Daoy (cell line): ENCODE data around the gene RAB13. TPM values are rescaled to one million over a fixed set of nuclear protein-coding genes. Genes with fewer than 3 reads are reported as not detected.
A peak's percentile ranks its signal among the peaks of the same experiment; 100 is the strongest.

Experiments
- DNase-seq: peaks from one replicate; pipeline ENCODE4 v3.0.0-alpha.2; 2015; ENCODE audit warnings: low read depth
- total RNA-seq: library from RNA; depleted of rRNA; stranded (reverse); fragments of >200 nt; shearing (Covaris generic); gene quantifications from 2 replicates; pipeline ENCODE4 v1.2.3, GENCODE V29; 2014

The RAB13 gene
- total RNA-seq, 1 experiment from 2014 or later: 56.3 TPM

DNA sequence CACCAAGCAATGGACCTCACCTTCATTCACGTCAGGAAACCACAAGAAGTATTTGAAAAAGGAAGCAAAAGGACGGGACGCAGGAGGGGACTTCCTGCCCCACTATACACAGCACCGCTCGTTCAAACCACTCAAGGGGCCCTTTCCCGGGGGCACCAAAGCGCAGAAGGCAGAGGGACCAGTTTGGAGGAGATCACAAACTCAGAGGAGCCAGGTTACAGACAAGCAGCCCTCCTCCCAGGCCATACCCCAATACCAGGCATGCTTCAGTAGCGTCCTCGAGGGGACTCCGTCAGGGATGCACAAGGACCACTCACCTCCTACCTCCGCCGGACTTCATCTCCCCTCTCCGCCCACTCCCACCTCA, 28.4 kb downstream of the RAB13 start:
- peak; percentile 45 for DNase-seq

DNA sequence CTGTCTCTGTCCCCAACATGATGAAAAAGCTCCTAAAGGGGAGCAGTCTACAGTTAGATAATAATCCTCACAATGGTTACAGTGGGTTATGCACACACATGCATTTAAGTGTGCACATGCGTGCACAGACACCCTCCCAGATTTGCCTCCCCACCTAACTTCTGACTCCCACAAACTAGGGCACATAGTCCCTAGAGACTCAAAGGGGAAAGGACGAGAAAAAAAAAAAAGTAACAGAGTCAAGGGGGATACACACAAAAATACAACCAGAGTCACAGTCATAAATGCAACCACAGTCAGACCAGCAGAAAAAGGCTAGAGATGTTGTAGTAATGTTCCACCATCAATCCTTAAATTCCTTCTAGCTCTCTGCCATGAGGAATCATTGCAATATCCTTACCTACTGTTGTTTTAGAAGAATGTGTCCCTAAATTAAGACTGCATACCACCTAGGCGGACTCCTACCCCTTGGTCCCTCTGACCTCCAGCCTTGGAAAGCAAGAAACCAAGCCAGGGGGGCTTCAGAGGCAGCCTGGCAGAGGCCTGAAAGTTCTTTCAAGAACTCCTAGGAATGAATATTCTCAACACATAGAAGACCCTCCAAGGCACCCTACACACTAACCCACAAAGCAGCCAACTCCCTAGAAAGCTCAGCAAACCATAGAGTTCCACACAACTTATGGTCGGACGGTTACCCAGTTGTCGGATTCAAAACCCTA, 29.0 kb downstream of the RAB13 start:
- DNase-seq: no peak

DNA sequence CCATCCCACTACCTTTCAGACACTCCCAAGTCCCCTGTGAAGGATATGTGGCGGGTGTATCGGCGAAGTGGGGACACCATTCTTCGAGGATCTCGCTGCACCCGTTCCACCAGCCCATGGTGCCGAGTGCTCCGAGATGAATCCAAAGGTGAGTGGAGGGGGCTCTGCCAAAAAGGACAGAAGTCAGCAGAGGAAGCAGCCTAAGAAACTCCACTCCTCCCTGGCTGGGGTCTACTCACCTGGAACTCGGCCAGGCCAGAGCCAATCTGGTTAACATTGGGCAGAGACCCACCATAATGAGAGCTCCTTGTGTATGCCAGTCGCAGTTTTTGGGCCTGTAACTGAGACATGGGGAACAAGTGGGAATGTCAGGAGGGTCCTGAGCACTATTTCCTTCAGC, 31.3 kb downstream of the RAB13 start:
- no peak for DNase-seq

DNA sequence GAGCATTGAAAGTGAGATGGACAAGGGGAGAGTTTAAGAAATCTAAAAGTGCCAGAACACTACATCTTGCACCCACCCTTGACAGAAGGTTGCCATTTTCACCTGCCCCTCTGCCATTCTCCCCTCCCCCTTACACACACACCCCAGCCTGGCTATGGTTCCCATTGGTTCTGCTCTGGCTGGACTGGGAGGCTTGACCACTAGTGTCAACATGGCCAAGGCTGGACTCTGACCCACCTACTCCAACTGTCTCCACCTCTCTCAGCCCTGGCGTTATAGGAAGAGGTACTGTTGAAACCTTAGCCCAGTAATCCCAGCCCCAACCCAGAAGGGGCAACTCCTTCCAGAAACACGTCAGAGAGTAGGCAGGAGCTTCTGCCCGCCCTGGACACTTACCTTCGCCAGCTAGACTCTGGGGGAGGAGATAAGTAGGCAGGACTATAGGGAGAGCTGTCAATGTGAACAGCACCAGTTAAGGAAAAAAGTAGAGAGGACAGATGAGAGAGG, 32.2 kb downstream of the RAB13 start:
- no peak for DNase-seq

DNA sequence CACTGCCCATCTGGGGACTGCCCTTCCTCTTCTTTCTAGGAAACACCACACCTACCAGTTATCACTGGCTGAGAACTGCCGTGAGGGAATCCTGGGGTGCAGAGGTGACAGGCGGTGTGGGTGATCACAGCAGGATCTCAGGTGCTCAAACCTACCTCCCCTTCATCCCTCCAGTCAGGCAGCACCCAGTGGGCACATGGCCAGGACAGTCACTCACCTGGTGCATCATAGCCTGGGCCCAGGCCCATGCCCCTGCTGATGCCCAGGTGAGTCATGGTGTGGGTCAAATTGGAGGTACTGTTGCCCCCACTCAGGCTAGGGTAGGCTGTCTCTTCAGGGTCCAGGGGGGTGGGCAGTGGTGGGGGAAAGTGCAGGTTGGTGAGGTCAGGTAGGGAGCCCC, 34.3 kb downstream of the RAB13 start:
- DNase-seq: no peak

DNA sequence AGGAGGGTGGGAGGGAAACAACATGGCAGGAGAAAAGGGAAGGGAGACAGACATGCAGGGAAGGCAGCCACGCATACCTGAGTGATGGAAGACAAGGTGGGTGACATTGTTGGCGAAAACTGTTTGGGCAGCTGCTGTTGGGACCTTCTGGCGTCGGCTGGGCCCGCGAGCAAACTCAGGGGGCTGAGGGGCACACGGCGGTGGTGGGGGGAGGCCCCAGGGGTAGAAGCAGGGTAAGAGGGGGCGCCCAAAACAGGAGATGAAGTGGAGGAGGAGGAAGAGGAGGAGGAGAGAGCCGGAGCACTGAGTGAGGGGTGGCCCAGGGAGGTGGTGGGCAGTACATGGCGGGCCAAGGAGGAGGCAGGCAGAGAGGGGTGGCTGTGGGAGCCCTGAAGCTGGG, 35.0 kb downstream of the RAB13 start:
- no peak for DNase-seq

DNA sequence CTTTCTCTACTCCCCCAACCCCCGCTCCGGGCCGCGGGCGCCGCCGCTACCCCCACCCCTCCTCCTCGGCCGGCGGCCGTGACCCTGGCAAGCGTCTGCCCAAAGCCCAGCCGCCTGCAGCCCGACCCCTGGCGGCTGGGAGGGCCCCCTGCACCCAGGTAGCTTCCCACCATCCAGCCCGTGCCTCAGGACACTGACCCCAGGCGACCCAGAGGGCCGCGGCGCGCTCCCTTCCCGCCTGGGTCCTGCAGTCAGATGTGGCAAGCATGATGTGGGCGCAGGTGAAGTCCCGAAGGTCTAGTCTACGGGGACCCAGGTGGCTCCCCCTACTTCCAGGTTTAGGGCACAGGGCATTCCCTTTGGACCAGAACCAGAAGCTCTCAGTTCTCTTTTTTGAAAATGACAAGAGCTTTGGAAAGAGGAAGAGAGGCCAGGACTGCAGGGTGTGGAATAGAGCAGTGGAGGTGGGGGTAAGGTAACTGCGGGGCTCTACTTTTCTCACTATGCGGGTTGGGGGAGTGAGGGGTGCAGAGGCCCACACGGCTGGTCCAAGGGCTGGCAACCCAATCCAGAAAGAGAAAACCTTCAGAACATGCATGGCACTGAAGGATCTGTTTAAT, 39.4 kb downstream of the RAB13 start, which contains the start of gene DENND4B:
Gene DENND4B (minus strand): TSS at position 97 of the 620 bp plus-strand sequence. CDS start 2,344 bp downstream, outside the sequence.
- DNase-seq: peak; percentile 86

DNA sequence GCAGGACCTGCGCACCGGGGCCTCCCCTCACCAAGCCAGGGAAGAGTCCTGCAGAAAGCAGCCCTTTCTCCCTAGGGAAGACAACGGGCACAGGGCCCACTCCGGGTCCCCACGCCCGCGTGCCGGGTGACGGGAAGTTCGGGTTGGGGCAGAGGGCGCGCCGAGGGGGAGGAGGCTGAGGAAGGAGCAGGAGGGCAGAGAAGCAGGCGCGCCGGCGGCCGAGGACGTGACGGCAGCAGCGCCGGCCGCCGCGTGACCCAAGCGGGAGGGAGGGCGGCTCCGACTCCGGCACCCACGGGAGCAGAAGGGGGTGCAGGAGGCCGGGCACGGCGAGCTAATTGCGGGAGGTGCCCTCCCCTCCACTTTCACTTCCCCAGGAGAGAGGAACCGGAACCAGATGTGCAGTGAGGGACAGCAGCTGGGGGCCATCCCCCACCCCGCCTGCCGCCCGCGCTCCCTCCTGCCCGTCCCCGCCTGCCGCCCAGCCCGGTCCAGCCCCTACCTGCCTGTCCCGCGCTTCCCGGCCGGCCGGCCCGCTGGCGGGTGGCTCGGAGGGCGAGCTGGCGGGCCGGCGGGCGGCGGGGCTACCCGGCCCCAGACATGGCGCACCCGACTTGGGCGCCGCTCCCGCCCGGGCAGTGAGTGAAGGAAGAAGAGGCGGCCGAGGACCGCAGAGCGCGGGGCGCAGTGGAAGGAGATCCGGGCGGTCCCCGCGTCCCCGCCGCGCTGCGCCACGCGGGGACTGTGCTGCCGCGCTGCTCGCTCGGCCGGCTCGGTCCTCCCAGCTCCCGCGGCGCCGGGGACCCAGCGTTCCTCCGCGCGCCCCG, 40.1 kb downstream of the RAB13 start:
- peak; percentile 79 for DNase-seq

DNA sequence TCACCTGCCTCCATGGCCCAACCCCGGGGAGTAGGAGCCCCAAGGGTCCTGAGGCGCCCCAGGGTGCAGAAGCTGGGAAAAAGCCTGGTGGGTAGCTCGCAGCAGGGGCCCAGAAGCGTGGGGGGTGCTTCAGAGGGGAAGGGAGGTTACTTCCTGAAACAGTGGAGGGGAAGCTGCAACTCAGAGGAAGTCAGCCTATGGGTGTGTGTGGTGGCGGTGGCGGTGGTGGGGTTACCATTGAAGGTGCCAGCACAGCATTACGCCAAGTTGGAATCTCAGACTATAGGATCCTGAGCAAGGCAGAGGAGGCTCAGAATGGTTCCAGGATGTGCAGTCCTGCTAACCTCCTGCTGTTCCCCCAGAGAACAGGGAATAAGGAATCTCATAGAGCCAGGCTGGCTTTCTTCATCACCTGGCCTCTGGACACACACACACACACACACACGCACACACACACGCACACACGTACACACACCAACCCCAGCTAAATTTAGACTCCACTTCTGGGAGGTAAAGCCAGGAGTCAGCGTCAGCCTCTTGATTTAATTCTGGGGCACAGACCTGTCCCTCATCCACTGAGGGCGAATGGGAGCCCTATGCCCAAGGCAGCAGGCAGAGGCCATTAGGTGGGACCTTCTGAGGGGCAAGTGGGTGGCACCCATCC, 40.9 kb downstream of the RAB13 start:
- no peak for DNase-seq

DNA sequence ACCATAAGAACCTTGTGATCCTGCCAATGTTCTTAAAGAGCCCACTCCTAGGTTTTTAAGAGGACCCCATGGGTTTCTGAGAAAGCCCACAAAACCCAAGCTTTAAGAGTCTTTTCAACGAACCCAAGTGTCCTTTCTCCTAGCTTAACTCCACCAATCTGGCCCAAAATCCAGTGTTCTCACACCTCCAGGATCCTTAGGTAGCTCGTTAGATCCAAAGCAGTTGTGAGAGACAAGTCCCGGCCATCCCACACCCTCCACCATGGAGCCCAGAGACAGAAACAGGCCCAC, 41.4 kb downstream of the RAB13 start:
- DNase-seq: no peak

DNA sequence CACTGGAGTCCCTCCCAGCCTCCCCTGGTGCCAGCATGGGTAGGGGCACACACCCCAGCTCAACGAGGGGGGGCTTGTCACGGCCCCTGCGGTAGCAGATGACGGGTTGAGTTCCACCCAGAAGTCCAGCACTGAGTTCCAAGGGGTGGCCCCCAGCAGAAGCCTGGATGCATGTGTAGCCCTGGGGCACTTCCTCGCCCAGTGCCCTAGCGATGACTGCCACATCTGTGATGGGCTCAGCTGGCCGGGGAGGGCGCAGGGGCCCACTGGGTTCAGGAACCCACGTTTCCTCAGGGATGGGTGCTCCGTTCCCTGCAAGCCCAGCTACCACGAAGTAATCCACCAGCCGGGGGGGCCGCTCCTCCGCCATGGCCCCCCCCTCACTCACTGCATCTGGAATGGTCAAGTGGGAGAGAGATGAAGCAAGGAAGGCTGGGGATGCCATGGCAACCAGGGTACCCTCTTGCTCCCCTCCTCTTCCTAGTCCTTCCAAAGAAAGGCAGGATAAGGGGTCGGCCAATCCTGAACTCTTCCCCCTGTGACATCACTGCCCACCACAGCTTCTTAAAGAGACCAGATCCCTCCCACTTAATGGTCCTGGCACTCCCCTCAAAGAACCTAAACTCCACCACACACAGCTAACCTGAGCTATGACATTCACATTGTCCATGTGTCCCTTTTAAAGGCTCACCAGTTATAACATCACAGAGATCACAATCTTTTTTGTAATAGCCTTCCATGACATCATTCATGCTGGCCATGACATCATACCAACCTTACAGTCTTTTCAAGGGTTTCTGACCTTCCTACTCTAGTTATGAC, 41.9 kb downstream of the RAB13 start:
- no peak for DNase-seq

DNA sequence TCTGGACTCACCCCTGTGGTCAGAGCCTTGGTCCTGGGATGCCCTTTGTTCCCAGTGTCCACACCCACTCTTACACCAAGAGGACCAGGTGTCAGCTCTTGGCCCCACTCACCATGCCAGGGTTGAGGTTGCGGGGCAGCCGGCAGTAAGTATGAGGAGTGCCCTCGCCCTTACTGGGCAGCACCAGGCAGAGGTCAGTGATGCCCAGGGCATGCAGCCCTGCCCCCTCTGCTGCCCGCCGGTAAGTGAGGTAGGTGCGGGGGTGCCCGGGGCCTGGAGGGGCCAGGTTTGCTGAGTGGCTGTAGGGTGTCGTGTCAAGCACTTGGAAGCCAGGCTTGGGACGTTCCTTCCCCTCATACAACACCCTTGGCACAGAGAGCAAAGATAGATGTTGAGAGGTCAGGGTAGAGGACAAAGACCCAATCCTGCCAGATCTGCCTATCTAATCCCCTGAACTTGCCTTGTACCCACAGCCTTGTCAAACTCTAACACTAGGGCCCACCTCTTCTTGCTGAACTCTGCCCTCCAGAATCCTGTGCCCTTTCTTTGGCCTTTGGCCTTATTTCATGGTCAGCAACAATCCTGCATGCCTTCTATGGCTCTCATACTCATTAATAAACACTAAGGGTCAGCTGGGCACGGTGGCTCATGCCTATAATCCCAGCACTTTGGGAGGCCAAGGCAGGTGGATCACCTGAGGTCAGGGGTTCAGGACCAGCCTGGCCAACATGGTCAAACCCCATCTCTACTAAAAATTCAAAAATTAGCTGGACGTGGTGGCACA, 43.2 kb downstream of the RAB13 start:
- no peak for DNase-seq

DNA sequence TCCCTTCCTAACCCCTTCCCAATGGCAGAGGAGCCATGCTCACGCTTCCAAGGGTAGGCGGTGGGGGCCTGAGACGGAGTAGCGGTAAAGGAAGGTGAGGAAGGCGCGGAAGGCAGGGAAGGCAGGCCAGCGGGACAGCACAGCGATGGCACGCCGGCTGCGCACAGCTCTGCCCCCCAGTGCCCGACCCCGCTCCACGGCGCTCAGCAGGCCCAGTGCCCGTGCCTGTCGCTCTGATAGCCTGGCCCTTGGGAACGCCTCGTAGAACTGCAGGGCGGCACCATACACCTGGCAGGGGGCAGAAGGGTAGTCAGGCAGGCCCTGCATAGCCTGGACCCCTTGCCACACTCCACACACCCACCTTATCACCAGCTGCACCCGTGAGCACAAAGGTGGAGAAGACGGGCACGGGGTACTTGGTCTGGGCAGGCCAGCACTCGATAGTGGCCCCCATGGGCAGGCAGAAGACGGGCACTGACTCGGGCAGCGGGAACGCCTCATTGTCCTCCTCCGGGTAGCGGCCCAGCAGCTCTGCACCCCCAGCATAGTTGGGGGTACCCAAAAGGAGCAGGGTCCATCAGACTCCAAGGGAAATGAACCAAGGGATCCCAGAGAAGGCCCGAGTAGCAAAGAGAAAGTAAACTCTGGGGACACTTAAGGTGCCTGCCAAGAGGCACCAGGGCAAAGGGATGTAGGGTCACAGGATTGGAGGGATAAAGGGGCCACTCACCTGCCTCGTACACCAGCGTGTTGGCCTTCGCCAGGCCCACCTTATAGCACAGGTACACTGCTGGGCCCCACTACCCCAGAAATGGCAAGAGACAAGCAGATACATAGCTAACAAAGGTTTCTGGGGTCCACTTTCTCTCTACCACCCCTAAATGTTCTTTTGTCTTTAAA, 44.1 kb downstream of the RAB13 start:
- no peak for DNase-seq

DNA sequence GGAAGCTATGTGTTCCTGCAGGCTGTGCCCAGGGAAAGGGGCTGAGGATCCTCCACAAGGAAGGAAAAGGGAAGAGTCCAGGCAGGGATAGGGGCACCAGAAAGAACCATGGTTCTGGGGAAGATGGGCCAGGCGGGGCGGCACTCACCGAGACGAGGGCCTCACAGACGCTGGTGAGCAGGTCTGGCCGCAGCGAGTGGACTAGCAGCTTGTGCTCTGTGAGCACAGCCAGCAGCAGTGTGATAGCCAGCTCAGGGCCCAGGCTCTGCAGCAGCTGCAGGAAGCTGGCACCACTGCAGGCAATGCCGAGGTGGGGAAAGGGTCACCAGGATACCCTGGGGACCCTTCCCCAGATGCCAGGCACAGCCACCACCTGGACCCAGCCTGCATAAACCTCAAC, 45.4 kb downstream of the RAB13 start:
- no peak for DNase-seq

DNA sequence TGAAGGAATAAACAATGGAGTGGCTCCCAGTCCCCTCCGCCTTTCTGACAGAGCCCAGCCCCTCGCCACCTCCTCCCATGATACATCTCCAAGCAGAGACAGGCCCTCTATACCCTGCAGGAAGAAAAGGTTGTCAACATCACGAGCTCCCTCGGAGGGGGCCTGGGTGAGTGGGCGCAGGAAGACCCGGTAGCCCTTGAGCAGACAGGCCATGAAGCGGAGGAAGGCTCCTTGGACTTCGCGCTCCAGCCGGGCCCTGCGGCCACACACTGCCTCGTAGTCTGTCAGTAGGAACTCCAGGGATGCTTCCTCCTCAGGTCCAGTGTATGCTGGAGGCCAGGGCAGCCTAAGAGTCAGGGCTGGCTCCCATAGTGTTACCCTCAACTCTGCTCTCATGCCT, 46.7 kb downstream of the RAB13 start:
- no peak for DNase-seq

DNA sequence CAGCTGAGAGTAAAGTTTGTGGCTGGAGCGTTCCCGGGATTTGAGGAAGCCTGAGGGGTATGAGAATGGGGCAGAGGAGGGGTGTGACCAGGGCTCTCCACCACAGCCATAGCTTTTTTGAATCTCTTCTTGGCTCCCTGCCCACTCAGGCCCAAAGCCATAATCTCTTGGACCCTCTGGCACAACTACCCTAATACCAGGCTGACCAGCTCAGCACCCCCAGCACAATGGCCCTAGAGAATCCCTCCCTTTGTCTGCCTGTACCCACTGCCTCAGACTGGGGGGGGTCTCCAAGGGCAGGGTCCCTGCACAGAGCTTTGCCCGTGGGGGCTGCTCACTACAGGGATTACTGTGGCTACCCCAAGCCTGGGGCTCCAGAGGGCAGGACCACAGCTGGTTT, 47.1 kb downstream of the RAB13 start:
- no peak for DNase-seq

DNA sequence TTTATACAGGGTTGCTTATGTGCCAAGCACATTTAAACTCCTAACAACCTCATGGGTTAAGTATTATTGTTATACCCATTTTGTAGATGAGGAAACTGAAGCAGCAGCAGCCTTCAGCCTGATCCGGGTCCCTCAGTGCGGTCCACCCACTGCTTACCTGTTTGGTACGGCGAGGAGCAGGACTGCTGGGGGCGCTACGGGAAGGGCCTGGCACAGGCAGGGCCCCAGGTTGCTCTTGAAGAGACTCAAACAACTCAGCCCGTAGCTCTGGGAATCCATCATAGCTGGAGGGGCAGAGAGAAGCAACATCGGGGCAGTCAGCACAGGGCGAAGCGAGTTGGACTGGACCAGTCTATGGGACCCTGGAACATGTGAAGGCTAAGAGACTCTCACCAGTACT, 48.8 kb downstream of the RAB13 start:
- DNase-seq: no peak

DNA sequence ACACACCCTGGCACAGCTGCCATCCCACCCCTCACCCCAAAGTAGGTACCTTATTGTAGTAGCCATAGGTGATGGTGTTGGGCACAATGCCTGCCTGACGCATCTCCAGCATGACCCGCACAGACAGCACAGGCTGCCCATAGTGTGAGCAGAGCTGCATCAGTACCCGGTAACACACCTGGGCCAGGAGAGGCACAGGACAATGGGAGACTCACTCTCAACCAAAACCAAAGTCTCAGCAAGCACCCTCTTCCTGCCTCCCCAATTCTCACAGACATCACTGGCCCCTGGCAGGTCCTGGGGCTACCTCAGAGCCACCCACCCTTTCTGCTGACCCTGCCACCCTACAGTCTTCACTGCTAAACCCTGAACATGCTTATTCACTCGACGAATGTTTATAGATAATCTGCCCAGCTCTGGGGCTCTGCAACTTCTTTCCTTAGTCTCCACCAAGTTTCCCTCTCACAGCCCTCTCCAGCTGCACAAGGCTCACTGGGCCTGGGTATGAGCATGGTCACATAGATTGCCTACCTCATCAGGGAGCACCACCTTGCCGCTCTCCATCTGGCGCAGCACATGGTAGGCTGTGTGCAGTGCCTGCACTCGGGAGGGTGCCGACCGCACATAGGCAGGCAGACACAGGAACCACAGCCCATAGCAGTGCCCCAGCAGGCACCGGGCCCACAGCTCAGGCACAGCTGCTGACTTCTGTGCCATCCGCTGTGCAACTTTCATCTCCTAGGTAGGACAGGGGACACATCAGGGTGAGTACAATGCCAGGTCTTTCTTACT, 49.9 kb downstream of the RAB13 start:
- no peak for DNase-seq

DNA sequence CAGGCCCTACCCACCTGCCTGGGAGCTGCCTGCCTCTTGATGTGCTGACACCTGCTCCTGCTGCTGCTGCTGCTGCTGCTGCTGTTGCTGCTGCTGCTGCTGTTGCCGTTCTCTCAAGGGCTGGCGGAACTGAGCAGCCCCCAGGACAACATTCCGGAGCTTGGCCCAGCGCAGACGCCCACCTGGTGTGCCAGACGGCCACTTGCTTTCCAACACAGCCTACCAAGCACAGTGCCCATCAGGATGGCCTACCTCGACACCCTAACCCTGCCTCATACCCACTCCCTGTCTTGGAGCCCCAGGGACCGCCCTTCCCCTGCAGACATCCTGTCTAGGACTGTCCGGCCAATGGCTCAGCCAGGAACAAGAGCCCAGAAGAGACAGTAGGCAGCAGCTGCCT, 51.4 kb downstream of the RAB13 start:
- DNase-seq: no peak
